Inflammatory macrophage (primary cell): Measurements from ENCODE around the gene TRPV6.
A peak's percentile ranks its signal among the peaks of the same experiment; 100 is the strongest.

Experiments used
- DNase-seq, 2 donors: peaks; one replicate each; pipeline ENCODE4 v3.0.0-alpha.2; 2020 to 2022

TRPV6 gene

GRCh38 chr7:142867398-142868187 is 18.0 kb downstream of the TRPV6 start:
- DNase-seq: no peak

GRCh38 chr7:142867097-142867378 is 18.5 kb downstream of the TRPV6 start:
- DNase-seq: no peak

DNA sequence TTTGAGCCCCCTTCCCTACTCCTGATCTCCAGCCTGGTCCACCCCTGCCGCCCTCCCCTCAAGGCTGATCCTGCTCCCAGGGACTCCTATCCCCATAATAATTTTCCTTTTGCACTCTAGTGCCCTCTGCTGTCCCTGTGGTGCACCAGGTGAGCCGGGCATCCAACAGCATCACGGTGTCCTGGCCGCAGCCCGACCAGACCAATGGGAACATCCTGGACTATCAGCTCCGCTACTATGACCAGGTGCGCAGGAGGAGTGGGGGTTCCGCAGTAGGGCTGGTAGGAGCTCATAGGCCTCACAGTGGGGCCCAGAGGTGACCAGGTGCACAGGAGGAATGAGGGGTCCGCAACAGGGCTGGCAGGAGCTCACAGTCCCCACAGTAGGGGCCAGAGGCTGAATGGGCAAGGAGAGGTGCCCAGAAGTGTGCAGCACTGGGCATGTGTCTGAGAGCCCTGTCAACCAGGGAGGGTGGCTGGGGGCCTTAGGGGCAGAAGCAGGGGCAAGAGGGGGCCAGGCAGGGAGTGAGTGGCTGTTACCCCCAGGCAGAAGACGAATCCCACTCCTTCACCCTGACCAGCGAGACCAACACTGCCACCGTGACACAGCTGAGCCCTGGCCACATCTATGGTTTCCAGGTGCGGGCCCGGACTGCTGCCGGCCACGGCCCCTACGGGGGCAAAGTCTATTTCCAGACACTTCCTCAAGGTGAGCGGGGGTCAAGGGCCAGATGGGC is 19.0 kb downstream of the TRPV6 start:
- DNase-seq: no peak

DNA sequence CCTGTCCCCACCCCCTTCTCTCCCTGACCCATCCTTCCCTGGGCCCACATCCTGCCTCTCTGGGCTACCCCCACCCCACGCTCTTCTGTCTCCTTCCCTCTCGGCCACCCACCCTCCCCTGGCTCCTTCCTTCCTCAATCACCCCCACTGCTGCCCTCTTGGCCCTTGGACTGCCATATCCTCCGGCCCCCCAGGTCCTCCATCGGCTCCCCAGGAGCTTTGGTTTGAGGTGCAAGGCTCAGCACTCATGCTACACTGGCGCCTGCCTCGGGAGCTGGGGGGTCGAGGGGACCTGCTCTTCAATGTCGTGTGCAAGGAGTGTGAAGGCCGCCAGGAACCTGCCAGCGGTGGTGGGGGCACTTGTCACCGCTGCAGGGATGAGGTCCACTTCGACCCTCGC is 19.8 kb downstream of the TRPV6 start:
- DNase-seq: peak in 1 of 2 donors; percentile 19

- peak in 1 of 2 donors; percentile 22 for DNase-seq
These were observed 20.4 kb downstream of the TRPV6 start for GRCh38 chr7:142864980-142865747.

DNA sequence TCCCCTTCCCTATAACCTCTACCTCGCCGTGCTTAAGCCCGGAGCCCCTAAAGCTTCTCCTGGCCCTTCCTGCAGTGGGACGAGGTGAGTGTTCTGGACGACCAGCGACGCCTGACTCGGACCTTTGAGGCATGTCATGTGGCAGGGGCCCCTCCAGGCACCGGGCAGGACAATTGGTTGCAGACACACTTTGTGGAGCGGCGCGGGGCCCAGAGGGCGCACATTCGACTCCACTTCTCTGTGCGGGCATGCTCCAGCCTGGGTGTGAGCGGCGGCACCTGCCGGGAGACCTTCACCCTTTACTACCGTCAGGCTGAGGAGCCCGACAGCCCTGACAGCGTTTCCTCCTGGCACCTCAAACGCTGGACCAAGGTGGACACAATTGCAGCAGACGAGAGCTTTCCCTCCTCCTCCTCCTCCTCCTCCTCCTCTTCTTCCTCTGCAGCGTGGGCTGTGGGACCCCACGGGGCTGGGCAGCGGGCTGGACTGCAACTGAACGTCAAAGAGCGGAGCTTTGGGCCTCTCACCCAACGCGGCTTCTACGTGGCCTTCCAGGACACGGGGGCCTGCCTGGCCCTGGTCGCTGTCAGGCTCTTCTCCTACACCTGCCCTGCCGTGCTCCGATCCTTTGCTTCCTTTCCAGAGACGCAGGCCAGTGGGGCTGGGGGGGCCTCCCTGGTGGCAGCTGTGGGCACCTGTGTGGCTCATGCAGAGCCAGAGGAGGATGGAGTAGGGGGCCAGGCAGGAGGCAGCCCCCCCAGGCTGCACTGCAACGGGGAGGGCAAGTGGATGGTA is 21.5 kb downstream of the TRPV6 start:
- no peak for DNase-seq

DNA sequence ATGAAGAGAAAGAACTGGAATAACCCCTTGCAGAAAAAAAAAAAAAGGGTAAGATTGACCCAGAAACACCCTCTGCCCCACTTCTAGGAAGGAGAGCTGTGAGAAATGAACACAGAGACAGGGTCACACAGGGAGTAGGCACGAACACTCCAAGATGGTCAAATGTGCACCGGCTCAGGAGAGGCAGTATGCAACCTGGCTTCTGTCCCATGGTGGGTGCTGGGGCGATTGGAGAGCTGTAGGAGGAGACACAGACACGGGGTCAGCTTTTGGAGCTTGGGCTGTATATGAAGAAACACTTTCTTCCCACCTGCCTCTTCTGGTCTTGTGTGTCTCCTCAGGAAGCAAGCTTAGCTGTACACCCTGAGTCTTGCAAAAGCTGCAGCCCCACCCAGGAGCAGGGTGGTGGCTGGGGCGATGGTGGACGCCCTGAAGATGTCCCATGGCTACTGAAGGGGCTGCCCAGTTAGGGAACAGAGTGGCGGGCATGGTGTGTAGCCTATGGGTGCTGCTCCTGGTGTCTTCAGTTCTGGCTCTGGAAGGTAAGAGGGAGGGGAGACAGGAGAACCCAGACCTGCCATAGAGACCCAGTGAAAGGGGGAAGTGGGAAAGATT is 22.7 kb downstream of the TRPV6 start:
- DNase-seq: no peak

DNA sequence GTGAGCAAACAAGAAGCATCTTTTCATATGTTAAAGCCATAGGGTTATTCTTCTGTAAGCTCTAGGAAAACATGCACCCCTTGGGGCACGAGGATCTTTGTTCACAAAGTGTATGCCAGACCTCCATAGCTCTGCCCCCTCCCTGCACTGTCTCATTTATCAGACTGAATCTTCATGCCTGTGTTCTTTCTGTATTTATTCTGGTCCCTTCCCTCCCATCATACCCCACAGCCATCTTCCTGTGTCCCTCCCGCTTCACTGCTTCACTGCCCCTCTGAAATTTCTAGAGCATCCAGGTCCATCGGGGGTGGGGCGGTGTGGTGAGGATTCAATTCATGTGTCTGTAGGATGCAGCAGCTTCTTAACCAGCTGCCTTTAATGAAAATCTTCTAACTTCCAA is 23.2 kb downstream of the TRPV6 start:
- no peak for DNase-seq

DNA sequence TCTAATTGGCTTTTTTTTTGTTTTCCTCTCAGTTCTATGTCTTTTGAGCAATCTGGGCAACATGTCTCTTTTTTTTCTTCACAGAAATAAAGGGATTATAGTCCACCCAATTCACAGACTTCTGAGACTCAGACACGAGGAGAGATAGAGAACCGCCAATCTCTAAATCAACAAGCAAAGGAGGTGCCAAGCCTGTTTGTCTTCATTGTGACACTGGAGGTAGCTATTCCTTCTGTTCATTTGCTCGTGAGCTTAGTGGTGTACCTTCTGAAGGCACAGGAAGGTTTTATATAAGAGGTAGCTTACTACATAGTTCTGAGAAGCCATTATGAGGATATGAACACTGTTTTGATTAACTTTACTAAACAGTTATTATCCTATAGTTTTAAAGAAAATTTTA is 24.6 kb downstream of the TRPV6 start:
- DNase-seq: no peak

DNA sequence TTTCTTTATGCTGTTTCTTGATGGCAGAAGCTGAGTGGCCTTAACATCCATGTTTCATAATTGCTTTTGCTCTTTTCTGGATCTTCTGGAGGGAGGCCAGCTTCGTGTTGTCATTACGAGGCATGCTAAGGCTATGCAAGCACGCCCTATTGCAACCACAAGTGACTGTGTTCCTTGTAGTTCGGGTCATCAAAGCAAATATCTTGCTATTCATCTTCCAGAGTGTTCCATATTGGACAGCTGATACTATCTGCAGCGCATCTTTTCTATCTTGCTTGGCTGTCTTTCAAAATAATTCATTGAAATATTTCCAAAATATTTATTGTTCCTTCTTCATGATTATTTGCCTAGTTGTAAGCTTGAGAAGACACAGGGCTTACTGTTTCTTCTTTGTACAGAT is 25.7 kb downstream of the TRPV6 start:
- DNase-seq: peak in 1 of 2 donors; percentile 52

DNA sequence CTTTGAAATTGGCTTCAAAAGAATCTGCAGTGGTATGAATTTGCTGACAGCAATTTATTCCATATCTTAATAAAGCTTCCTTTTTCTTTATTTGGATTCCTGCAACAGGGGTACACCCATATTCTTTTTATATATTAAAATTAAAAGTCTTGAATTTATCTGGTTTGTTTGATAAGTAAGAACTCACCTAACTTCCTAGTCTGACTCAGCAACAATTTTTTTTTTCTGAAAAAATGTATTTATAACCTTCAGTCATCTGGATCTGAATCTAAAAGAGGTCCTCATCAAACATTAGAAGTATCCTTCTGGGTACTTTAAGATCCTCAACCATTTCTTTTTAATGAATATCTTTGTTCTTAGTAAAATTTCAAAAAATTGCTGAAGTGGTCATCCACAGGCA is 26.1 kb downstream of the TRPV6 start:
- DNase-seq: no peak

DNA sequence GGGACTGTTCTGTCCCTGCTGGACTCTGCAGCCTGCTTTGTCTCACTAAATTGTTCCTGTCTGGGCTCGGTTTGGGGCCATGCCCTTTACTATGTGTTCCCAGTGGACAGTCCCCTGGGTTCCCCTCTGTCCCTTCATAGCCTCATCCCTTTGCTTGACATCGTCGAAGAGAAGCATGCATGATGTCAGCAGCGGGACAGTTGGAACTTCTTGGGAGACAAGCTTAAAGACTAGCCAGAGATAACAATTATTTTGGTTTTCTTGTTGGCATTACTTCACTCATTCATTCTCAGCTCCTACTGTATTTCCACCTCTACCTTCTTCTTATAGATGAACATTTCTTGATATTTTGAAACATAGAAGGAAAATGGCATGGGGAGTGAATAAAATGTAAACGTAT is 27.9 kb downstream of the TRPV6 start:
- DNase-seq: no peak

- no peak for DNase-seq
These were observed 28.8 kb downstream of the TRPV6 start for GRCh38 chr7:142856565-142857245.

- no peak for DNase-seq
These were observed 29.6 kb downstream of the TRPV6 start for GRCh38 chr7:142855756-142856564.

- no peak for DNase-seq
These were observed 30.3 kb downstream of the TRPV6 start for GRCh38 chr7:142855114-142855743.

DNA sequence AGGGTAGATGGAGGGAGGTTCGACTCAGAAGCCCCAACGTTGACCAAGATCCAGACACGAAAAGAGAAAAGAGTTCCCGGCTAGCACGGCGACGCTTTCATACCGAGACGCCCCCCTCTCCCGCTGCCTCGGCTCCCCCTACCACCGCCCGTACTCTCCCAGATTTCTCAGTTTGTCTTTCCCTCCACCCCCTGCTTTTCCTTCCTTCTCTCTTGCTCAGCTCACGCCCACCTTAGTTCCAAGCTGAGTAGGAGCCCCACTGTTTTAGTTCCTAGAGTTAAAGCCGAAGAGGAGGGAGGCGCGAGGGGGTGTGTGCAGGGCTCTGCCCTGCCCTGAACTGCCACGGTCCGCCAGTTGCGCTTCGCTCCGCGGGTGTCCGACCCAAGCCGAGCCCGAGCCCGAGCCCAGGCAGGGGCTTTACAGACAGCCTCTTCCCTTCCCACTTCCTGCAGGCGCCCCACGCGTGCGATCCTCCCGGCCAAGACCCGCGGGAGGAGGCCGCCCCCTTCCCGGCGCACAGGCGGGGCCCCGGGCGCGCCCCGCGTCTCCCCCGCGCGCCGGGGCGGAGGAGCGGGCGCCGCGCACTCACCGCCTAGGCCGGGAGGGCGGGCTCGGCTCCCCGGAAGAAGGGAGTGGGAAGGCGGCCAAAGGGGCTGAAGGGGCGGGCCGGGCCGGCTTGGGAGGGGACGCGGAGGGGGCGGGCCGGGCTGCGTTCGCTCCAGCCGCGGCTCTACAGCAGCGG is 31.0 kb downstream of the TRPV6 start, which contains the start of gene EPHB6:
Gene EPHB6, plus strand, starts transcription at position 705 of the 742 bp plus-strand sequence. CDS start 8,152 bp downstream, outside the sequence.
- DNase-seq: peak; percentile 66 to 74

- DNase-seq: peak; percentile 85 to 89
These were observed 31.7 kb downstream of the TRPV6 start for GRCh38 chr7:142853739-142854371.

DNA sequence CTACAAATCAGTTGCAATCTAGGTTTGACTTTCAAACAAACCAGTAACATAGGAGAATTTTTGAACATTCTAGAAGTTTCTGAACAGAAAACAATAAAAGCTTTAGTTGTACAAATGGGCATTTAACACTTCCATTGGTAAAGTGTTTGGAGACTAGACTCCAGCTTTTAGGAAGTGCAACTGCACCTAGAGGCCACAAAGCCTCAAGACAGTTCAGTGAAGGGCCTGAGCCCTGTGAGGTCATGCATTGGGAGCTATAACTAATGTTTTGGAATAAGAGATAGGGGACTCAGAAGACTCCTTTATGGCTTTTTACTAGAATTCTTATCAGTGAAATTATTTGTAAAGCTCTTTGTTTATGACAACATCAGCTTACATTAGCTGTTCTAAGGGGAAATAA is 33.6 kb downstream of the TRPV6 start:
- DNase-seq: peak in 1 of 2 donors; percentile 28

DNA sequence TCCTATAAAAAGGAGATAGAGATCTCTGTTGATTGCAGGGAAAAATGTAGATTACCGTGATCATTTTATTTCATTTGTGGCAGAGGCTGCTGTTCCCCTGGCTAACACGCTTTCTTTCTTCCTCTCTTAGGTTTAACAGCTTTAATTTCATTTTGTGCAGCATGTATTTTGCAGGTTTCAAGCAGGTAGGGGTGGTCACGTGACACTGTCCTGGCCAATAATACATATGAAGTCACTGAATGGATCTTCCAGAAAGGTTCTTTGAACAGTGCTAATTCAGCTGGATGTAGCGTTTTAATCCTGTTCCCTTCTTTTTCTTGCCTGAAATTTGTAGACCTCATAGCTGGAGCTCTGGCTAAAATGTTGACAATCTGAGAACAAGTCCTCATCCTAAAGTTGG is 34.3 kb downstream of the TRPV6 start:
- DNase-seq: no peak
